RWPE1 (cell line): ENCODE data around the gene KLF3.

Experiments
- CTCF ChIA-PET: fragments of 350-600 bp; sonication (Branson Sonifier 250); formaldehyde crosslinking; extraction: SDS; loops from one replicate; lab custom pipeline; 2021; lab: Yijun Ruan, JAX
- POLR2A ChIA-PET: fragments of 400-600 bp; formaldehyde crosslinking; extraction: SDS; loops from one replicate; lab custom pipeline; 2020; ENCODE audit warnings: antibody characterized with exemption; ENCODE audit not compliant: low non-redundant PET; lab: Yijun Ruan, JAX
- DNase-seq: peaks from one replicate; pipeline ENCODE4 v3.0.0; 2012; ENCODE audit warnings: low spot score
- H3K27ac ChIP-seq: fragments of 450-650 bp; 2 replicates; pipeline ENCODE4 v1.5.1; 2017
- TF ChIP-seq, protein P1 (sequence below): fragments of 450-650 bp; conservative IDR thresholded peaks from 2 replicates; pipeline ENCODE4 v1.5.1; 2017; ENCODE audit warnings: low read depth, mild to moderate bottlenecking

KLF3 gene

DNA sequence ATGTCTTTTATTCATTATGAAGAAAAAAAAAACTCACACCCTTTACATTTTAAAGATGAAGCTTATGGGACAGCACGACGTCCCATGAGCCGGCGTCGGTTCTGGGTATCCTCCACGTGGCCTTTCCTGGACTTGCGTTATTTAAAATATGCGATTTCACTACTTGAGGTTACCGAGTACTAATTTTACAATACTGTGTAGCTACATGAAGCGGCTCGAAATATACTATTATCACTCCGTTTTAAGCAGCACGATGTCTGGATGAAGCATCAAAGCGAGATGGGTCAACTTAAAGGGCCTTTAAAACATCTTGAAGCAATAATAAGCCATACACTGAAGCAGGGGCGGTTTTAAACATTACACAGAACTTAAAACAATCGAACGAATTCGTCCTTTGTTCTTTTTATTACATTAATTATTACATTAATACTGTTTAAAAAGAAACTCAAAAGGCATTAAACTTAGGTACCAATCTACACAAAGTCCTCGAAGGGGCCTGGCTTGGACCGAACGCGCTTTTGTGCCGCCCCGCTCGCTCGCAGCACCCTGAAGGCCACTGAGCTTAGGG lies 1.4 kb upstream of the KLF3 start:
- ChIA-PET POLR2A (interaction anchor here (0.6 to 0.7 kb wide), 2 partner anchors 42 to 43 kb away, joined by 3 read pairs; no protein-coding TSS in a partner anchor), CTCF (interaction anchor here (1.0 kb wide), 1 partner anchor 483 kb away, joined by 3 read pairs; no protein-coding TSS in a partner anchor)
- H3K27ac ChIP-seq = peak overlapping the region; percentile 98
- DNase-seq = no peak
- TF ChIP-seq, protein P1, sequence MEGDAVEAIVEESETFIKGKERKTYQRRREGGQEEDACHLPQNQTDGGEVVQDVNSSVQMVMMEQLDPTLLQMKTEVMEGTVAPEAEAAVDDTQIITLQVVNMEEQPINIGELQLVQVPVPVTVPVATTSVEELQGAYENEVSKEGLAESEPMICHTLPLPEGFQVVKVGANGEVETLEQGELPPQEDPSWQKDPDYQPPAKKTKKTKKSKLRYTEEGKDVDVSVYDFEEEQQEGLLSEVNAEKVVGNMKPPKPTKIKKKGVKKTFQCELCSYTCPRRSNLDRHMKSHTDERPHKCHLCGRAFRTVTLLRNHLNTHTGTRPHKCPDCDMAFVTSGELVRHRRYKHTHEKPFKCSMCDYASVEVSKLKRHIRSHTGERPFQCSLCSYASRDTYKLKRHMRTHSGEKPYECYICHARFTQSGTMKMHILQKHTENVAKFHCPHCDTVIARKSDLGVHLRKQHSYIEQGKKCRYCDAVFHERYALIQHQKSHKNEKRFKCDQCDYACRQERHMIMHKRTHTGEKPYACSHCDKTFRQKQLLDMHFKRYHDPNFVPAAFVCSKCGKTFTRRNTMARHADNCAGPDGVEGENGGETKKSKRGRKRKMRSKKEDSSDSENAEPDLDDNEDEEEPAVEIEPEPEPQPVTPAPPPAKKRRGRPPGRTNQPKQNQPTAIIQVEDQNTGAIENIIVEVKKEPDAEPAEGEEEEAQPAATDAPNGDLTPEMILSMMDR = no peak

DNA sequence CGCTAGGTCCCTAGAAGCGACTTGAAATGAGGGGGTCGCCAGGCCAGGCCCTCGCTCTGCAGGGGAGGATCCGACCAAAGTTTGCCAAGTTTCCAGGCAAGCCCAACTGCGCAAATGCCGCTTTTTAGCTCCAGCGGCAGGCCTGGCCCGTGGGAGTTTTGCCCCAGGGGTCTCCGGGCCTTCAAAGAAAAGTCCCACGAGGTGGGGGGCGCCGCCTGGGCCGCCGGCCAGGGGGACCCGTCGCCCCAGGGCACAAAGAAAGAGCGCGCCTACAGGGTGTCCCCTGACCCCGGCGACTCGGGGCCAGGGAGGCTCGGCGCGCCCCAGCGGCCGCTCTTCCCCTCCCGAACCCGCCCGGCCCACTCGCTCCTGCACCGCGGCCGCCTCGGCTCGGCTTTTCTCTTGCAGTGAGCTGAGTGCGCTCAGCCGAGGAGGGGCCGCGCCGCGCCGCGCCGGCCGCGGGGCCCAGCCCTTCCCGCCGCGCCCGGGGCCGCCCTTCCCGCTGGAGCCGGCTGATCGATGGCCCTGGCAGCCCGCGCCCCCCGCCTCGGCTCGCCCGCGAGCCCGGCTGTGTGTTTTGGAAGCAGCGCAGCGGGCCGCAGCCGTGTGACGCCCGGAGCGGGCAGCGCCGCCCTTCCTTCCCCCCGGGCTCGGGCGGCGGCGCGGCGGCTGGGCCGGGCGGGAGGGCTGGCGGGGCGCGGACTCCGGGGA lies 754 bp upstream of the KLF3 start:
- POLR2A ChIA-PET = no interaction called here
- TF ChIP-seq, protein P1 = no peak
- peak overlapping the region; percentile 98 for H3K27ac ChIP-seq
- no peak for DNase-seq
- CTCF ChIA-PET = no interaction called here

DNA sequence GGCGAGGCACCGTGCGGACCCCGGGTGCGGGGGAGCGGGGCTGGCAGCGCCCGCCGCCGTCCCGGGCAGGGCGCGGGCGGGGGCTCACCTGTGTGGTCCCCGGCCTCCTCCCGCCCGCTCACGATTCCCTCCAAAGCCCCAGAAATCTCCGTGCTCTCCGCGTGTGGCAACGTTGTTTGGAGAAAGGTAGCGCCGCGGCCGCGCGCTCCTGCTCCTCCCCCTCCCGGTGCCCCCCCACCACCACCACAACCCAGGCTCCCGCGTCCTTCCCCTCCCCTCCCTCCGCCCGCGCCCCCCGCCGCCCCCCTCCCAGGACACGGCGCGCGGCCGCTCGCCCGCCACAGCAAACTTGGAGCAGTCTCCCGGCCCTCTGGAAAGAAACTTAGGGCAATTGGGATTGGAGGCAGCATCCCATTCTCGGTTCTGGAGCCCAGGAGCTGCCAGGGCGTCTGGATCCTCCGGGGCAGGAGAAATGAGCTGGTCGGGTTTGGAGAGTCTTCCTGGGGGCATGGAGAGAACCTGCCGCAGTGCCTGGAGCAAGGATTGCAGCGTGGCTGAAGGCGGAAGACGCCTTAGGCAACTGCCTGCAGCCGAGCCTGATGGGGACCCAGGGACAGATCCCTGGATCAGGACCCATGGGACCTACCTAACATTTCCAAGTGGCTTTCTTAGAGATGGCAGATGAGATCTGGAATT lies 855 bp downstream of the KLF3 start:
- ChIA-PET CTCF (interaction anchor here (1.0 to 1.3 kb wide), 2 partner anchors 10 to 485 kb away, joined by 3 read pairs; no protein-coding TSS in a partner anchor), POLR2A (no interaction called here)
- H3K27ac ChIP-seq = peak overlapping the region; percentile 98

DNA sequence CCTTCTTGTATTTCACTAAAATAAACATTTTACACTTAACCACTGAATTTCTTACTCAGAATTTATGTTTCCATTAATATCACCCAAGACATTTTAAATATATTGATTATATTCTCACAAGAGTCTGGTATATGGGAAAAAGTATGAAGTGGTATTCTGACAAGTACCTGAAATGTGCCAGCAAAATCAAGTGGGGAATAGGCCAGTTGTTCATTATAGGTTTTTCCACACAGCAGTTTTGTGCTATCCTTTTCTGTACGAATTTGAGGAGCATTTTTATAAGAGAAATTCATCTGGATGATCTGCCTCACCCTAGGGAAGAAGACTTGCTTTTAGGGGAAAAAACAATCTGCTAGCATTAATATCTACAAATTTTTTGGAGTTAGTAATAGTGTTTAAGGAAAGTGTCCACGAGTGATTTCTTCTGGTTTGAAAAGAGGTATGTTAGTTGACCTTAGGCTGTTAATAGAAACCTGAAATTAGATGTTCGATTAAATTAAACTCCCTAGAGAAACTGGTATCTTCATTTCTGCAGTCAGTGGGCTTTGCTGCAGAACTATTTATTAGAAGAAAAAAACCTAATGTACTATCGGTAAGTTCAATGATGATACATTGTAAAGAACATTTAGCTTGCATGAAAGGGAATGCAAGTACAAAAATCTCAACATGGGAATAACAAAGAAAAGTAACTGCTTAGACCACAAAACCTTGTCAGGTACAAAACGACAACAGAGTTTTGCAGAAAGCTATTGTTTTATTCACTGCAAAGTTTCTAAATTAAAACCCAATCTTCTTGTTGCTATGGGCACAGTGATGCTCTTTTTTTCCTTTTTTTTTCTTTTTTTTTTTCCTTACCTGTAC lies 1.8 kb downstream of the KLF3 start:
- CTCF ChIA-PET = interaction anchor here (1.0 to 1.3 kb wide), 2 partner anchors 9 to 486 kb away, joined by 3 read pairs; no protein-coding TSS in a partner anchor
- TF ChIP-seq, protein P1 = no peak

More for the DNA sequence above, 855 bp downstream of the KLF3 start:
- peak; percentile 24 for DNase-seq
- TF ChIP-seq, protein P1 = no peak

DNA sequence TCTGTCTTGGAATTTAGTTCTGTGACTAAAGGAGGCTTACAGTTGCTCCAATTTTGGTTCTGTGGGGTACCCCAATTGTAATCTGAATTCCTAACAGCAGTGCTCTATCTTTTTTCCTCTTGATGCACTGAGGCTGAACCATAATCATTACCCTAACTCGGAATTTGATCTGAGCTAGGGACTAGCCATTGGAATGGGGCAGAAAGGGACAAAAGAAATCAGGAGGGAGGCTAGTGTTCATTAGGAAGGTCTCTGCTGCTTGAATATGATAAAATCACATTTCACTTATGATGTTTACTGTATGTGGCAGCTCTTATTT lies 2.7 kb downstream of the KLF3 start:
- ChIA-PET POLR2A (no interaction called here), CTCF (interaction anchor here (0.6 to 0.9 kb wide), 2 partner anchors 327 to 487 kb away, joined by 3 to 5 read pairs; no protein-coding TSS in a partner anchor)
- no peak for DNase-seq
- TF ChIP-seq, protein P1 = no peak
- H3K27ac ChIP-seq = peak overlapping the region; percentile 64

More for the DNA sequence above, 1.8 kb downstream of the KLF3 start:
- peak overlapping the region; percentile 98 for H3K27ac ChIP-seq
- POLR2A ChIA-PET = interaction anchor here (0.7 kb wide), 1 partner anchor 421 kb away, joined by 3 read pairs; no protein-coding TSS in a partner anchor
- no peak for DNase-seq
